ENCODE measurements around the gene ZNF503.

The ZNF503 gene

DNA sequence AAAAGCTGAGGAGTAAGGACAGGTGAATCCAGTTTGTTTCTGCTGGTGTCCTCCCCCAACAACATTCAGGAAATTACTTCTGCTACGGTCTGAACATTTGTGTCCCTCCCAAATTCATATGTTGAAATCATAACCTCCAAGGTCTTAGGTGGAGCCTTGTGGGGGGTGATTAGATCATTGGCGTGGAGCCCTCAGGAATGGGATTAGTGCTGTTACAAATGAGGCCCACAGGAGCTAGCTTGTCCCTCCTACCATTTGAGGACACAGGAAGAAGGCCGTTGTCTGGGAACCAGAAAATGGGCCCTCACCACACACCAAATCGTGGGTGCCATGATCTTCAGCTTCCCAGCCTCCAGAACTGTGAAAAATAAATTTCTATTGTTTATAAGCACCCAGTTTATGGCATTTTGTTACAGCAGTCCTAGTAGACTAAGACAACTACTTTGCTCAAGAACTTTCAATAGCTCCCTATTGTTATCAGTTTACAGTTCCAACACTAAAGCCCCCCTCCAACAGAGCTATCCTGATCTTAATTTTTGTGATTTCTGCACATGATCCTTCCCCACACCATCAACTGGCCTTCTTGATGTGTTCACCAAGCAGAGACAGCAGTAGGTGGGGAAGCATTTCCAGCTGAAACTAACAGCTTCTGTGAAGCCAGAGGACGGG is 27.7 kb upstream of the ZNF503 start:
- TF ChIP-seq, protein P1, sequence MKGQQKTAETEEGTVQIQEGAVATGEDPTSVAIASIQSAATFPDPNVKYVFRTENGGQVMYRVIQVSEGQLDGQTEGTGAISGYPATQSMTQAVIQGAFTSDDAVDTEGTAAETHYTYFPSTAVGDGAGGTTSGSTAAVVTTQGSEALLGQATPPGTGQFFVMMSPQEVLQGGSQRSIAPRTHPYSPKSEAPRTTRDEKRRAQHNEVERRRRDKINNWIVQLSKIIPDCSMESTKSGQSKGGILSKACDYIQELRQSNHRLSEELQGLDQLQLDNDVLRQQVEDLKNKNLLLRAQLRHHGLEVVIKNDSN (IDR thresholded peaks at IDR 0.05): no peak
- TF ChIP-seq, protein P2, sequence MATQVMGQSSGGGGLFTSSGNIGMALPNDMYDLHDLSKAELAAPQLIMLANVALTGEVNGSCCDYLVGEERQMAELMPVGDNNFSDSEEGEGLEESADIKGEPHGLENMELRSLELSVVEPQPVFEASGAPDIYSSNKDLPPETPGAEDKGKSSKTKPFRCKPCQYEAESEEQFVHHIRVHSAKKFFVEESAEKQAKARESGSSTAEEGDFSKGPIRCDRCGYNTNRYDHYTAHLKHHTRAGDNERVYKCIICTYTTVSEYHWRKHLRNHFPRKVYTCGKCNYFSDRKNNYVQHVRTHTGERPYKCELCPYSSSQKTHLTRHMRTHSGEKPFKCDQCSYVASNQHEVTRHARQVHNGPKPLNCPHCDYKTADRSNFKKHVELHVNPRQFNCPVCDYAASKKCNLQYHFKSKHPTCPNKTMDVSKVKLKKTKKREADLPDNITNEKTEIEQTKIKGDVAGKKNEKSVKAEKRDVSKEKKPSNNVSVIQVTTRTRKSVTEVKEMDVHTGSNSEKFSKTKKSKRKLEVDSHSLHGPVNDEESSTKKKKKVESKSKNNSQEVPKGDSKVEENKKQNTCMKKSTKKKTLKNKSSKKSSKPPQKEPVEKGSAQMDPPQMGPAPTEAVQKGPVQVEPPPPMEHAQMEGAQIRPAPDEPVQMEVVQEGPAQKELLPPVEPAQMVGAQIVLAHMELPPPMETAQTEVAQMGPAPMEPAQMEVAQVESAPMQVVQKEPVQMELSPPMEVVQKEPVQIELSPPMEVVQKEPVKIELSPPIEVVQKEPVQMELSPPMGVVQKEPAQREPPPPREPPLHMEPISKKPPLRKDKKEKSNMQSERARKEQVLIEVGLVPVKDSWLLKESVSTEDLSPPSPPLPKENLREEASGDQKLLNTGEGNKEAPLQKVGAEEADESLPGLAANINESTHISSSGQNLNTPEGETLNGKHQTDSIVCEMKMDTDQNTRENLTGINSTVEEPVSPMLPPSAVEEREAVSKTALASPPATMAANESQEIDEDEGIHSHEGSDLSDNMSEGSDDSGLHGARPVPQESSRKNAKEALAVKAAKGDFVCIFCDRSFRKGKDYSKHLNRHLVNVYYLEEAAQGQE (IDR thresholded peaks at IDR 0.05; ENCODE audit: low read depth): no peak
- TF ChIP-seq CEBPB (IDR thresholded peaks at IDR 0.05): no peak
- no peak for TF ChIP-seq ZBTB7A (IDR thresholded peaks at IDR 0.05; ENCODE audit: low read depth)

DNA sequence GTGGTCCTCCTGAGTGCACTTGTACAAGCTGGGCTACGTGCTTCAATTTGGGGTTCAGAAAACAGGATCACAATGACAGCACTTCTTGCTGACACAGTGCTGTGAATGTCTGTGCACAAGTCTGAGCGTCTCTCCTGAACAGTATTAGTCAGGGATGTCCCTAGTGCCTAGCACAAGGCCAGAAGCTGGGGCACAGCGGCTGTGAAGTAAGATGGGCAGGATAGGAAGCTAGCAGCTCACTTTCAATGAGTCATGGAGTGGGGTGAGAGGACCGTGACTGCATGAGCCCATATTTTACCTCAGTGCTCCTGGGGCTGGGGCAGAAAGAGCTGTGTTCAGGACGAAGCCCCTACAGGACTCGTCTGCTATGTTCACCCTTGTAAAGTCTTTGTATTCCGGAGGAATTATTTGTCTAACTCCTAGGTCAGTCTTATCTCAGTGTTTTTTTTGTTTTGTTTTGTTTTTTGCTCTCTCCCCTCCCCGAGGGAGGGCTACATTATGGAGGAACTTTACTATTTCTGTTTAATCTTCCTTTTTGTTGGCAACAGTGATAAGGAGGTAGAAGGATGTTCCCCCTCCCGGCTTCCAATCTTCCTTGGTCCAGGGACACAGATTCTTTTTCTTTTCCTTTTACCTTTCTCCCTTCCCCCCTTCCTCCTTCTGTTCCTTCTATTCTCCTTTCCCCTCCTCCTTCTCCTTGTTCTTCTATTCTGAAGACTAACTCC is 27.0 kb upstream of the ZNF503 start:
- TF ChIP-seq EGR1 (IDR thresholded peaks at IDR 0.05): no peak
- no peak for TF ChIP-seq EP300 (IDR thresholded peaks at IDR 0.05; ENCODE audit: borderline replicate concordance)
- TF ChIP-seq CREB1 (IDR thresholded peaks at IDR 0.05; ENCODE audit: low read depth): no peak
- TF ChIP-seq NFIC (IDR thresholded peaks at IDR 0.05): no peak
- TF ChIP-seq TEAD4 (IDR thresholded peaks at IDR 0.05): no peak
- TF ChIP-seq ZBTB7A (IDR thresholded peaks at IDR 0.05; ENCODE audit: low read depth): no peak
- no peak for TF ChIP-seq CEBPB (IDR thresholded peaks at IDR 0.05)
- TF ChIP-seq FOXM1 (IDR thresholded peaks at IDR 0.05; ENCODE audit: borderline replicate concordance, low read depth): no peak
- no peak for TF ChIP-seq YY1 (IDR thresholded peaks at IDR 0.05; ENCODE audit: low read depth)
- TF ChIP-seq TAF1 (IDR thresholded peaks at IDR 0.05; ENCODE audit: low read depth): no peak
- TF ChIP-seq, protein P1 (IDR thresholded peaks at IDR 0.05): no peak
- TF ChIP-seq TCF12 (IDR thresholded peaks at IDR 0.05; ENCODE audit: low read depth): no peak
- TF ChIP-seq, protein P3, sequence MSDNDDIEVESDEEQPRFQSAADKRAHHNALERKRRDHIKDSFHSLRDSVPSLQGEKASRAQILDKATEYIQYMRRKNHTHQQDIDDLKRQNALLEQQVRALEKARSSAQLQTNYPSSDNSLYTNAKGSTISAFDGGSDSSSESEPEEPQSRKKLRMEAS (IDR thresholded peaks at IDR 0.05): no peak
- TF ChIP-seq, protein P2 (IDR thresholded peaks at IDR 0.05; ENCODE audit: low read depth): no peak
- no peak for TF ChIP-seq RAD21 (IDR thresholded peaks at IDR 0.05; ENCODE audit: low read depth)

DNA sequence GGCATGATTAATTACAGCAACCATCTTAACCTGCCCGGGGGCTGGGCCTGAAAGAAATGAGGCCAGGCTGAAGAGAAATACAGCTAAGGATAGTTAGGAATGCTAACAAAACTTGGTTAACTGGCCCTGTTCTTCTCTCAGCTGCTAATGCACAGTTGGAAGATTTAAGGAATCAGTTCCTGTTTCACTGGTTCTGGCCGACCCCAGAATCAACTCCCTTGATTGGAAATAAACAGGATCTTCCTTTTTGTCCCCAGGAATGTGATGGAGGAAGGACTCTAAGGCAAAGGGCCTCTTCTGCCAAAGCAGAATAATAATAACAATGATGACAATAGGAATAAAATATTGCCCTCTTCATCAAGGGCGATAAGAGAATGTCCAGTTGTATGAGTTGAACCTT is 26.4 kb upstream of the ZNF503 start:
- TF ChIP-seq, protein P1 (IDR thresholded peaks at IDR 0.05): no peak
- TF ChIP-seq RAD21 (IDR thresholded peaks at IDR 0.05; ENCODE audit: low read depth) (no peak), EGR1 (IDR thresholded peaks at IDR 0.05) (no peak), FOXM1 (IDR thresholded peaks at IDR 0.05; ENCODE audit: borderline replicate concordance, low read depth) (no peak), EP300 (IDR thresholded peaks at IDR 0.05; ENCODE audit: borderline replicate concordance) (no peak)
- TF ChIP-seq, protein P3 (IDR thresholded peaks at IDR 0.05): no peak

DNA sequence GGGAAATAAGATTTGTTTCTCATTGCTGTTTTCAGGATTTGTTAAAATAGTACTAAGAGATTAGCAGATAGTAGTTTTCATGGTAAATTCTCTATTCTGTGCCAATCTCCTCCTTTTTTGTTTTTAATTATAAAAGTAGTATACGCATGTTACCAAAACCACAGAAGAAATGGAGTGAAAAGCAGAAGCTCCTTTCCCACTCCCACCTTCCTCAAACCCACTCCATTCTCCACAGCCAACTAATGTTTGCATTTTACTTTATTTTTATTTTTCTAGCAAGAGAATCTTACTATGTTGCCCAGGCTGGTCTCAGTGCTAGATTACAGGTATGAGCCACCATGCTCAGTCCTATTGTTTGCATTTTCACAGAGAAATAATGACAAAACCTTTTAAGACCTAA is 25.3 kb upstream of the ZNF503 start:
- TF ChIP-seq, protein P2 (IDR thresholded peaks at IDR 0.05; ENCODE audit: low read depth): no peak
- TF ChIP-seq RAD21 (IDR thresholded peaks at IDR 0.05; ENCODE audit: low read depth): no peak
- TF ChIP-seq, protein P3 (IDR thresholded peaks at IDR 0.05): no peak
- no peak for TF ChIP-seq FOXM1 (IDR thresholded peaks at IDR 0.05; ENCODE audit: borderline replicate concordance, low read depth)
- no peak for TF ChIP-seq EGR1 (IDR thresholded peaks at IDR 0.05)
- TF ChIP-seq CEBPB (IDR thresholded peaks at IDR 0.05): no peak
- TF ChIP-seq ZBTB7A (IDR thresholded peaks at IDR 0.05; ENCODE audit: low read depth): no peak
- no peak for TF ChIP-seq TAF1 (IDR thresholded peaks at IDR 0.05; ENCODE audit: low read depth)
- TF ChIP-seq, protein P1 (IDR thresholded peaks at IDR 0.05): no peak
- TF ChIP-seq TCF12 (IDR thresholded peaks at IDR 0.05; ENCODE audit: low read depth): no peak
- no peak for TF ChIP-seq CREB1 (IDR thresholded peaks at IDR 0.05; ENCODE audit: low read depth)
